ENCODE measurements around the gene THG1L. TPM values are rescaled to one million over a fixed set of nuclear protein-coding genes. Genes with fewer than 3 reads are reported as not detected.

The THG1L gene
- total and polyA plus RNA-seq, 2 experiments from 2014 or later: 7.5 to 10.2 TPM

DNA sequence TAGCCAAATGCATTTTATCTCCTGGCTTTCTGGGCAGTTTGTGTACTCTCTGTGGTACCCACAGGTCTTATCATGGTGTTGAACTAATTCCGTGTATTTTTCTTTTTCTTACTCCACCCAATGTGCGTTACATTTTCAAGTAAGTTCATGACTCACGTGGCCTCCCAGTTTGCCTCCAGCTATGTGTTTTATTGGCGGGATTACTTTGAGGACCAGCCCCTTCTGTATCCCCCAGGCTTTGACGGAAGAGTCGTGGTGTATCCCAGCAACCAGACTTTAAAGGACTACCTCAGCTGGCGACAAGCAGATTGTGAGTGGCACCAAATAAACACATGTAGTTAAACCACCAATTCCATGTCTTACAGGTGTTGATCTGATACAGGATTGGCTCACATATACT, 3.2 kb downstream of the THG1L start:
- Histone ChIP-seq H4K20me1 (ENCODE audit: insufficient read depth, poor library complexity, severe bottlenecking) (no peaks in the 10 kb centered on the region), H3K27me3 (no peaks in the 10 kb centered on the region), H3K4me1 (ENCODE audit: insufficient read depth) (no peaks in the 10 kb centered on the region), H3K36me3 (replicated peaks; ENCODE audit: insufficient read depth, low read depth) (no peaks in the 10 kb centered on the region), H3K9me2 (replicated peaks; ENCODE audit: insufficient read depth) (no peaks in the 10 kb centered on the region), H3K4me2 (no peak overlapping the region), H3K27ac (no peak overlapping the region), H3K79me2 (peaks cover 6% of the 10 kb centered on the region), H2AFZ (no peak overlapping the region), H3K9me3 (ENCODE audit: low read depth) (no peaks in the 10 kb centered on the region), H3K4me3 (no peak overlapping the region)
- peak; percentile 14 for DNase-seq (ENCODE audit: low spot score)
- TF ChIP-seq EZH2 (IDR thresholded peaks at IDR 0.05; ENCODE audit: borderline replicate concordance): no peak
- TF ChIP-seq, protein P1, sequence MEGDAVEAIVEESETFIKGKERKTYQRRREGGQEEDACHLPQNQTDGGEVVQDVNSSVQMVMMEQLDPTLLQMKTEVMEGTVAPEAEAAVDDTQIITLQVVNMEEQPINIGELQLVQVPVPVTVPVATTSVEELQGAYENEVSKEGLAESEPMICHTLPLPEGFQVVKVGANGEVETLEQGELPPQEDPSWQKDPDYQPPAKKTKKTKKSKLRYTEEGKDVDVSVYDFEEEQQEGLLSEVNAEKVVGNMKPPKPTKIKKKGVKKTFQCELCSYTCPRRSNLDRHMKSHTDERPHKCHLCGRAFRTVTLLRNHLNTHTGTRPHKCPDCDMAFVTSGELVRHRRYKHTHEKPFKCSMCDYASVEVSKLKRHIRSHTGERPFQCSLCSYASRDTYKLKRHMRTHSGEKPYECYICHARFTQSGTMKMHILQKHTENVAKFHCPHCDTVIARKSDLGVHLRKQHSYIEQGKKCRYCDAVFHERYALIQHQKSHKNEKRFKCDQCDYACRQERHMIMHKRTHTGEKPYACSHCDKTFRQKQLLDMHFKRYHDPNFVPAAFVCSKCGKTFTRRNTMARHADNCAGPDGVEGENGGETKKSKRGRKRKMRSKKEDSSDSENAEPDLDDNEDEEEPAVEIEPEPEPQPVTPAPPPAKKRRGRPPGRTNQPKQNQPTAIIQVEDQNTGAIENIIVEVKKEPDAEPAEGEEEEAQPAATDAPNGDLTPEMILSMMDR (IDR thresholded peaks at IDR 0.05; ENCODE audit: poor library complexity): no peak
- no peak for TF ChIP-seq EZH2phosphoT487 (IDR thresholded peaks at IDR 0.05; ENCODE audit: low read depth, severe bottlenecking, unreplicated experiment)
- WGBS (ENCODE audit: low lambda C conversion rate, missing lambda C conversion rate): 48% methylated on average over 7 of the region's 7 CpGs

DNA sequence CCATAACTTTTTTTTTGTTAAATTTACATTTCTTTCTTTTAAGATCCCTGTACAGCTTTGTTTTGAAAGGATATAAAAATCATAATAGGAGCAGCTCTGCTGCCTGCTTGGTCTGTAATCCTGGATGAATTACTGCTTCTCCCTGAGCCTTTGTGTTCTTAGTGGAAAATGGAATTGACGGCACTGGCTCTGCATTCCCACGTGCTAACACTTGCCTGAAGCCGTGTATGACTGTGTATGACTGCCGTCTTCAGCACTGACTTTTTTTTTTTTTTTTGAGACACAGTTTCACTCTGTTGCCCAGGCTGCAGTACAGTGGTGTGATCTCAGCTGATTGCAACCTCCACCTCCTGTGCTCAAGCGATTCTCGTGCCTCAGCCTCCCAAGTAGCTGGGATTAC, 4.8 kb downstream of the THG1L start:
- H3K9me3 ChIP-seq (ENCODE audit: low read depth): no peaks in the 10 kb centered on the region
- H3K4me1 ChIP-seq (ENCODE audit: insufficient read depth): no peaks in the 10 kb centered on the region
- H2AFZ ChIP-seq: no peak overlapping the region
- no peak overlapping the region for H3K27ac ChIP-seq
- no peak overlapping the region for H3K4me3 ChIP-seq
- H3K27me3 ChIP-seq: no peaks in the 10 kb centered on the region
- 78% methylated on average over 6 of the region's 6 CpGs for WGBS (ENCODE audit: low lambda C conversion rate, missing lambda C conversion rate)
- TF ChIP-seq, protein P1 (IDR thresholded peaks at IDR 0.05; ENCODE audit: poor library complexity): no peak
- TF ChIP-seq EZH2phosphoT487 (IDR thresholded peaks at IDR 0.05; ENCODE audit: low read depth, severe bottlenecking, unreplicated experiment) (no peak), EZH2 (IDR thresholded peaks at IDR 0.05; ENCODE audit: borderline replicate concordance) (no peak)
- no peak for DNase-seq (ENCODE audit: low spot score)
- H4K20me1 ChIP-seq (ENCODE audit: insufficient read depth, poor library complexity, severe bottlenecking): no peaks in the 10 kb centered on the region
- H3K9me2 ChIP-seq (replicated peaks; ENCODE audit: insufficient read depth): no peaks in the 10 kb centered on the region
- no peaks in the 10 kb centered on the region for H3K36me3 ChIP-seq (replicated peaks; ENCODE audit: insufficient read depth, low read depth)
- H3K4me2 ChIP-seq: no peak overlapping the region
- H3K79me2 ChIP-seq: peaks cover 6% of the 10 kb centered on the region

DNA sequence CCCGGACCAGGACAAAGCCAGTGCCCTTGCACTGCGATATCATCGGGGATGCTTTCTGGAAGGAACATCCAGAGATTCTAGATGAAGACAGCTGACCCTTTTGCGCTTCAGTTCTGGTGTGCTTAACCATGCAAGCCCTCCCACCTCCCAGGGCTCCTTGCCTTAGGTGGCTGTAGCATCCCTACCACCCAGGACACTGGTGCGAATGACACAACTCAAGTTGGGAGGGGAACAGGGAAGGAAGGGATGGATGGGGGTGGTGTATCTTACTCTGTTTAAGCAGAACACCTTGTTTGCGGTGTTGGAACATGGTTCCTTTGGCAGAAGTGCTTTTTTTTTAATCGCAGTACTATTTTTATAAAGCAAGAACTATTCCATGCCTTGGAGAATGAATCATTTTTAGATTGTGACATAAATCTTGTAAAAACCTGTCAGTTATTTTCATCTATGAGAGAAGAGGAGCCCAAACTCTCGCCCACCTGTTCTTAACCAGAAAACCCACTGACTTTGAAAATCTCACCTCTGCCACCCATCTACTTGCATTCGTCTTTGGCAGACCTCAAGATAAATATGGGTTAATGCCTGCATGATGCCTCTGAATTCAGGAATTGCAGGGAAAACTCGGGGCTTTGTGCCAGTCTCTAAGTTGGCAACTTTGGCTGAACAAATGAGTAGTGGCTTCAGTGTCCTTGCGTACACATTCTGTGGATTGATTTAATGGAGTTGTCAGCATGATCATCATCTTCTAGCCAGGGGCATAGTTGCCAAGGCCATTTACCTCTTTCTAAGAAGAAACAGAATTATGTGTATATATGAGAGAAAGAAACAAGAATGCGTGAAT, 8.4 kb downstream of the THG1L start:
- Histone ChIP-seq H3K4me1 (ENCODE audit: insufficient read depth) (no peaks in the 10 kb centered on the region), H3K27me3 (no peaks in the 10 kb centered on the region), H3K27ac (no peak overlapping the region), H3K36me3 (replicated peaks; ENCODE audit: insufficient read depth, low read depth) (no peaks in the 10 kb centered on the region), H3K9me2 (replicated peaks; ENCODE audit: insufficient read depth) (no peaks in the 10 kb centered on the region), H4K20me1 (ENCODE audit: insufficient read depth, poor library complexity, severe bottlenecking) (no peaks in the 10 kb centered on the region), H3K4me3 (no peak overlapping the region), H3K79me2 (peaks cover 4% of the 10 kb centered on the region), H3K4me2 (no peak overlapping the region), H3K9me3 (ENCODE audit: low read depth) (no peaks in the 10 kb centered on the region), H2AFZ (no peak overlapping the region)
- DNase-seq (ENCODE audit: low spot score): no peak
- TF ChIP-seq, protein P1 (IDR thresholded peaks at IDR 0.05; ENCODE audit: poor library complexity): no peak
- TF ChIP-seq EZH2phosphoT487 (IDR thresholded peaks at IDR 0.05; ENCODE audit: low read depth, severe bottlenecking, unreplicated experiment) (no peak), EZH2 (IDR thresholded peaks at IDR 0.05; ENCODE audit: borderline replicate concordance) (no peak)
- 91% methylated on average over 12 of the region's 12 CpGs for WGBS (ENCODE audit: low lambda C conversion rate, missing lambda C conversion rate)

Data from hepatocyte (in vitro differentiated cells).